ENCODE results near the gene OR2C1.

GRCh38 chr16:3348547-3349167 lies 7.0 kb upstream of the OR2C1 start:
- TF ChIP-seq, protein P1, sequence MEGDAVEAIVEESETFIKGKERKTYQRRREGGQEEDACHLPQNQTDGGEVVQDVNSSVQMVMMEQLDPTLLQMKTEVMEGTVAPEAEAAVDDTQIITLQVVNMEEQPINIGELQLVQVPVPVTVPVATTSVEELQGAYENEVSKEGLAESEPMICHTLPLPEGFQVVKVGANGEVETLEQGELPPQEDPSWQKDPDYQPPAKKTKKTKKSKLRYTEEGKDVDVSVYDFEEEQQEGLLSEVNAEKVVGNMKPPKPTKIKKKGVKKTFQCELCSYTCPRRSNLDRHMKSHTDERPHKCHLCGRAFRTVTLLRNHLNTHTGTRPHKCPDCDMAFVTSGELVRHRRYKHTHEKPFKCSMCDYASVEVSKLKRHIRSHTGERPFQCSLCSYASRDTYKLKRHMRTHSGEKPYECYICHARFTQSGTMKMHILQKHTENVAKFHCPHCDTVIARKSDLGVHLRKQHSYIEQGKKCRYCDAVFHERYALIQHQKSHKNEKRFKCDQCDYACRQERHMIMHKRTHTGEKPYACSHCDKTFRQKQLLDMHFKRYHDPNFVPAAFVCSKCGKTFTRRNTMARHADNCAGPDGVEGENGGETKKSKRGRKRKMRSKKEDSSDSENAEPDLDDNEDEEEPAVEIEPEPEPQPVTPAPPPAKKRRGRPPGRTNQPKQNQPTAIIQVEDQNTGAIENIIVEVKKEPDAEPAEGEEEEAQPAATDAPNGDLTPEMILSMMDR (IDR thresholded peaks at IDR 0.05), result no peak
- TF ChIP-seq SIN3A (IDR thresholded peaks at IDR 0.05; ENCODE audit: borderline replicate concordance, insufficient read depth, low read depth, low read length), result no peak
- no peak for TF ChIP-seq REST (IDR thresholded peaks at IDR 0.05; ENCODE audit: insufficient read depth in 1 of 2, low read depth in 2 of 2, low read length in 1 of 2)
- TF ChIP-seq POLR2AphosphoS5 (IDR thresholded peaks at IDR 0.05; ENCODE audit: low read depth, low read length), result no peak

Measured in Panc1 (cell line).